SK-N-SH treated with all-trans-retinoic acid at 6 μM for 48 hours (cell line): Measurements from ENCODE around the gene TARS1.
A peak's percentile ranks its signal among the peaks of the same experiment; 100 is the strongest.

Experiments used
- ATAC-seq: fragments of 200-7000 bp; cut with Tn5 transposase; 3 replicates; pipeline ENCODE4 v1.9.1; 2020; ENCODE audit warnings: mild to moderate bottlenecking, moderate library complexity
- ARNTL ChIP-seq: fragments of 450-650 bp; formaldehyde crosslinking; IDR thresholded peaks from 2 replicates; pipeline ENCODE4 v1.5.0; 2020; ENCODE audit warnings: low read depth, mild to moderate bottlenecking, moderate library complexity, borderline replicate concordance
- BACH2 ChIP-seq: fragments of 250-450 bp; sonication (Bioruptor Pico); IDR thresholded peaks from 2 replicates; pipeline ENCODE4 v1.9.0; 2021; ENCODE audit warnings: mild to moderate bottlenecking, borderline replicate concordance
- CSDC2 ChIP-seq: fragments of 250-450 bp; sonication (Bioruptor Pico); IDR thresholded peaks from 2 replicates; pipeline ENCODE4 v1.5.0; 2020; ENCODE audit warnings: mild to moderate bottlenecking, moderate library complexity
- ESRRG ChIP-seq: fragments of 250-450 bp; sonication (Bioruptor Pico); IDR thresholded peaks from 2 replicates; pipeline ENCODE4 v1.6.1; 2021; ENCODE audit warnings: mild to moderate bottlenecking
- GLIS3 ChIP-seq: fragments of 250-450 bp; sonication (Bioruptor Pico); IDR thresholded peaks from 2 replicates; pipeline ENCODE4 v1.5.0; 2020; ENCODE audit warnings: mild to moderate bottlenecking, moderate library complexity
- ISL1 ChIP-seq: fragments of 250-450 bp; sonication (Bioruptor Pico); IDR thresholded peaks from 2 replicates; pipeline ENCODE4 v2.1.2; 2022; ENCODE audit warnings: mild to moderate bottlenecking, moderate library complexity
- OSR1 ChIP-seq: fragments of 250-450 bp; sonication (Bioruptor Pico); IDR thresholded peaks from 2 replicates; pipeline ENCODE4 v1.8.0; 2022; ENCODE audit warnings: moderate library complexity, mild to moderate bottlenecking, inconsistent platforms
- PPARA ChIP-seq: fragments of 250-450 bp; sonication (Bioruptor Pico); IDR thresholded peaks from 2 replicates; pipeline ENCODE4 v1.5.0; 2020; ENCODE audit warnings: mild to moderate bottlenecking, borderline replicate concordance
- RARB ChIP-seq: fragments of 250-450 bp; sonication (Bioruptor Pico); IDR thresholded peaks from 2 replicates; pipeline ENCODE4 v1.8.0; 2021; ENCODE audit warnings: mild to moderate bottlenecking, moderate library complexity
- SNAI2 ChIP-seq: fragments of 250-450 bp; sonication (Bioruptor Pico); IDR thresholded peaks from 2 replicates; pipeline ENCODE4 v1.5.0; 2020; ENCODE audit warnings: mild to moderate bottlenecking, moderate library complexity
- TCF4 ChIP-seq: fragments of 250-450 bp; sonication (Bioruptor Pico); IDR thresholded peaks from 2 replicates; pipeline ENCODE4 v1.8.0; 2021; ENCODE audit warnings: mild to moderate bottlenecking, moderate library complexity, borderline replicate concordance
- TOX ChIP-seq: fragments of 250-450 bp; sonication (Bioruptor Pico); IDR thresholded peaks from 2 replicates; pipeline ENCODE4 v1.8.0; 2021; ENCODE audit warnings: mild to moderate bottlenecking, moderate library complexity, borderline replicate concordance
- TSHZ2 ChIP-seq: fragments of 250-450 bp; sonication (Bioruptor Pico); IDR thresholded peaks from 2 replicates; pipeline ENCODE4 v1.5.0; 2020; ENCODE audit warnings: mild to moderate bottlenecking, moderate library complexity
- ZC3H10 ChIP-seq: fragments of 250-450 bp; sonication (Bioruptor Pico); IDR thresholded peaks from 2 replicates; pipeline ENCODE4 v1.5.1; 2021; ENCODE audit warnings: mild to moderate bottlenecking, moderate library complexity
- ZFP30 ChIP-seq: fragments of 450-650 bp; formaldehyde crosslinking; IDR thresholded peaks from 2 replicates; pipeline ENCODE4 v1.5.0; 2022; ENCODE audit warnings: mild to moderate bottlenecking, moderate library complexity
- ZNF565 ChIP-seq: fragments of 450-650 bp; formaldehyde crosslinking; conservative IDR thresholded peaks from 2 replicates; pipeline ENCODE4 v1.5.0; 2020; ENCODE audit warnings: low read depth, mild to moderate bottlenecking, moderate library complexity
- ZNF70 ChIP-seq: fragments of 450-650 bp; formaldehyde crosslinking; IDR thresholded peaks from 2 replicates; pipeline ENCODE4 v1.5.0; 2020; ENCODE audit warnings: mild to moderate bottlenecking, moderate library complexity
- ZNF8 ChIP-seq: fragments of 450-650 bp; formaldehyde crosslinking; IDR thresholded peaks from 2 replicates; pipeline ENCODE4 v1.5.0; 2020; ENCODE audit warnings: mild to moderate bottlenecking, moderate library complexity
- TF ChIP-seq, protein P1 (sequence below): fragments of 250-450 bp; sonication (Bioruptor Pico); IDR thresholded peaks from 2 replicates; pipeline ENCODE4 v1.5.1; 2021; ENCODE audit warnings: mild to moderate bottlenecking, moderate library complexity
- TF ChIP-seq, protein P2 (sequence below): fragments of 250-450 bp; sonication (Bioruptor Pico); IDR thresholded peaks from 2 replicates; pipeline ENCODE4 v1.5.1; 2020; ENCODE audit warnings: low read depth, mild to moderate bottlenecking, moderate library complexity
- TF ChIP-seq, protein P3 (sequence below): fragments of 250-450 bp; sonication (Bioruptor Pico); IDR thresholded peaks from 2 replicates; pipeline ENCODE4 v1.8.0; 2021; ENCODE audit warnings: low read depth, mild to moderate bottlenecking, moderate library complexity, borderline replicate concordance
- TF ChIP-seq, protein P4 (sequence below): fragments of 250-450 bp; sonication (Bioruptor Pico); IDR thresholded peaks from 2 replicates; pipeline ENCODE4 v1.8.0; 2020; ENCODE audit warnings: mild to moderate bottlenecking, moderate library complexity, borderline replicate concordance

The TARS1 gene

DNA sequence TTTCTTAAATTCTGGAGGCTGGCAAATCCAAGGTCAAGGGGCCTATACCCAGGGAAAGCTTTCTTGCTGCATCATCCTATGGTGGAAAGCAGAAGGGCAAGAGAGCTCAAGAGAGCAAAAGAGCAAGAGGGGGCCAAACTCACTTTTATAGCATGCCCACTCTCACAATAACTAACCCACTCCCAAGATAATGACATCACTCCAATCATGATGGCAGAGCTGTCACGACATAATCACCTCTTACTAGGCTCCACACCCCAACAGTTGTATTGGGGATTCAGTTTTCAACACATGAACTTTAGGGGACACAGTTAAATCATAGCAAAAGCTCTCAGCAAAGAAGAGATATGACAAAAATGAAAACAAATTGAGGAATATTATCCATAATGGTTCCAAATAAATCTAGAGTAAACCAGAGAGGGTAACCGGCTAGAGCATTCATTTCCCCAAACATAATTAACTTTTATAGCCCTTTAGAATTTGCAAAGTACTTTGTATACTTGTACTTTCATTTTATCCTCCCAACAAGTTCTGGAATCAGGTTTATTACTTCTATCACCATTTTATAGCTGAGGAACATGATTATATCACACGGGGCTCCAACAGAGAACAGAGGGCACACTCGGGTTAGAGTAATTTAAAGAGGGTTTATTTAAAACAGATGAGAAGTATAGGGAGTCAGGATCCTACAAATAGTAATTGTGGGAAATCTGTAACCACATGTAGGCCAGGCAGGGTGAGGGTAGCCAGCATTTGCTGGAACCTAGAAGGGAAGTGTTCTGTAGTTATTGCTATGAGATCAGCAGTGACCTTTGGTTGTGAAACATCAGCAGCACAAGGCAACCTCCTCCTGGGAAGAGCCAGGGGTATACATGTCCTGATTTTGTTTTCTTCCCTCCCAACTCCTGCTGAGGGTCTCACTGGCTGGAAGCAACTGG, 7.2 kb upstream of the TARS1 start:
- no peak for ATAC-seq

DNA sequence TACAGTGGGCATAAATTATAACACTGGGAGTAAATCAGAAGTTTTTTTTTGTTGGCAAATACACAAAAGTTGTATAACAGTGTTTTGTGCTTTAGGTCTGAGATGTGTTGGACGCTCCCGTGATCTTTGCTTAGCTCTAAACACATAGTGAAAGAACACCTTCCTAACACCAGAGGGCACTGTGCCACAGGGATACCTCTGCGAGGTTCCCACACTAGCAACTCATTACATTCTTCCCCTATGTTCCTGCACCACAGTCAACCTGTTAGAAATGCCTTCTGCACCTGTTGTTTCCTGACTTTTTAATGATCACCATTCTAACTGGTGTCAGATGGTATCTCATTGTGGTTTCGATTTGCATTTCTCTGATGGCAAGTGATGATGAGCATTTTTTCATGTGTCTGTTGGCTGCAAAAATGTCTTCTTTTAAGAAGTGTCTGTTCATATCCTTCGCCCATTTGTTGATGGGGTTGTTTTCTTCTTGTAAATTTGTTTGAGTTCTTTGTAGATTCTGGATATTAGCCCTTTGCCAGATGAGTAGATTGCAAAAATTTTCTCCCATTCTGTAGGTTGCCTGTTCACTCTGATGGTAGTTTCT, 4.8 kb upstream of the TARS1 start:
- peak; percentile 50 for ATAC-seq

More for the DNA sequence above, 7.2 kb upstream of the TARS1 start:
- no peak for TF ChIP-seq ESRRG
- no peak for TF ChIP-seq TCF4 (CRISPR knock-in tag)
- no peak for TF ChIP-seq SNAI2 (CRISPR knock-in tag)
- TF ChIP-seq BACH2 (CRISPR knock-in tag), result no peak
- no peak for TF ChIP-seq ARNTL (CRISPR knock-in tag)
- TF ChIP-seq, protein P1, sequence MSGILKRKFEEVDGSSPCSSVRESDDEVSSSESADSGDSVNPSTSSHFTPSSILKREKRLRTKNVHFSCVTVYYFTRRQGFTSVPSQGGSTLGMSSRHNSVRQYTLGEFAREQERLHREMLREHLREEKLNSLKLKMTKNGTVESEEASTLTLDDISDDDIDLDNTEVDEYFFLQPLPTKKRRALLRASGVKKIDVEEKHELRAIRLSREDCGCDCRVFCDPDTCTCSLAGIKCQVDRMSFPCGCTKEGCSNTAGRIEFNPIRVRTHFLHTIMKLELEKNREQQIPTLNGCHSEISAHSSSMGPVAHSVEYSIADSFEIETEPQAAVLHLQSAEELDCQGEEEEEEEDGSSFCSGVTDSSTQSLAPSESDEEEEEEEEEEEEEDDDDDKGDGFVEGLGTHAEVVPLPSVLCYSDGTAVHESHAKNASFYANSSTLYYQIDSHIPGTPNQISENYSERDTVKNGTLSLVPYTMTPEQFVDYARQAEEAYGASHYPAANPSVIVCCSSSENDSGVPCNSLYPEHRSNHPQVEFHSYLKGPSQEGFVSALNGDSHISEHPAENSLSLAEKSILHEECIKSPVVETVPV (CRISPR knock-in tag), result no peak
- no peak for TF ChIP-seq TOX (CRISPR knock-in tag)
- TF ChIP-seq ZNF70, result no peak
- no peak for TF ChIP-seq ISL1
- no peak for TF ChIP-seq PPARA (CRISPR knock-in tag)
- no peak for TF ChIP-seq OSR1
- TF ChIP-seq, protein P2, sequence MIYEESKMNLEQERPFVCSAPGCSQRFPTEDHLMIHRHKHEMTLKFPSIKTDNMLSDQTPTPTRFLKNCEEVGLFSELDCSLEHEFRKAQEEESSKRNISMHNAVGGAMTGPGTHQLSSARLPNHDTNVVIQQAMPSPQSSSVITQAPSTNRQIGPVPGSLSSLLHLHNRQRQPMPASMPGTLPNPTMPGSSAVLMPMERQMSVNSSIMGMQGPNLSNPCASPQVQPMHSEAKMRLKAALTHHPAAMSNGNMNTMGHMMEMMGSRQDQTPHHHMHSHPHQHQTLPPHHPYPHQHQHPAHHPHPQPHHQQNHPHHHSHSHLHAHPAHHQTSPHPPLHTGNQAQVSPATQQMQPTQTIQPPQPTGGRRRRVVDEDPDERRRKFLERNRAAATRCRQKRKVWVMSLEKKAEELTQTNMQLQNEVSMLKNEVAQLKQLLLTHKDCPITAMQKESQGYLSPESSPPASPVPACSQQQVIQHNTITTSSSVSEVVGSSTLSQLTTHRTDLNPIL (CRISPR knock-in tag), result no peak
- TF ChIP-seq, protein P3, sequence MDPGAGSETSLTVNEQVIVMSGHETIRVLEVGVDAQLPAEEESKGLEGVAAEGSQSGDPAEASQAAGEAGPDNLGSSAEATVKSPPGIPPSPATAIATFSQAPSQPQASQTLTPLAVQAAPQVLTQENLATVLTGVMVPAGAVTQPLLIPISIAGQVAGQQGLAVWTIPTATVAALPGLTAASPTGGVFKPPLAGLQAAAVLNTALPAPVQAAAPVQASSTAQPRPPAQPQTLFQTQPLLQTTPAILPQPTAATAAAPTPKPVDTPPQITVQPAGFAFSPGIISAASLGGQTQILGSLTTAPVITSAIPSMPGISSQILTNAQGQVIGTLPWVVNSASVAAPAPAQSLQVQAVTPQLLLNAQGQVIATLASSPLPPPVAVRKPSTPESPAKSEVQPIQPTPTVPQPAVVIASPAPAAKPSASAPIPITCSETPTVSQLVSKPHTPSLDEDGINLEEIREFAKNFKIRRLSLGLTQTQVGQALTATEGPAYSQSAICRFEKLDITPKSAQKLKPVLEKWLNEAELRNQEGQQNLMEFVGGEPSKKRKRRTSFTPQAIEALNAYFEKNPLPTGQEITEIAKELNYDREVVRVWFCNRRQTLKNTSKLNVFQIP, result no peak
- TF ChIP-seq ZNF8 (CRISPR knock-in tag), result no peak
- TF ChIP-seq ZC3H10 (CRISPR knock-in tag), result no peak
- TF ChIP-seq, all 23 proteins: peak for 0

DNA sequence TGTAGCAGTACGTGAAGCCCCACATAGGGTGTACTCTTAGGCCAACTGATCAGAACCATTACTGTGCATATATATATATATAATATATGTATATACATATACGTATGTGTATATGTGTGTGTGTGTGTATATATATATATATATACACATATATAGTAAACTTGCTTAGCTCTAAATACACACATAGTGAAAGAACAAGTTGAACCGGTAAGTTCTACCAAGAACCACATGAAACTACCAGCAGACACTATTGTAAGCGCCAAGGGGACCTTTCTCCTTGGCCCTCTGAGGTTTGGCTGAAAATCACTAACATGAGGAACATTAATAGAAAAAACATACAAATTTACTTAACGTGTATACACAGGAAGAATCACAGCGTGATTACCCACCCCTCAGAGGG, 1.8 kb upstream of the TARS1 start:
- ATAC-seq, result no peak
- TF ChIP-seq, protein P1 (CRISPR knock-in tag), result no peak
- no peak for TF ChIP-seq TCF4 (CRISPR knock-in tag)
- no peak for TF ChIP-seq CSDC2 (CRISPR knock-in tag)
- no peak for TF ChIP-seq ISL1
- TF ChIP-seq, protein P4, sequence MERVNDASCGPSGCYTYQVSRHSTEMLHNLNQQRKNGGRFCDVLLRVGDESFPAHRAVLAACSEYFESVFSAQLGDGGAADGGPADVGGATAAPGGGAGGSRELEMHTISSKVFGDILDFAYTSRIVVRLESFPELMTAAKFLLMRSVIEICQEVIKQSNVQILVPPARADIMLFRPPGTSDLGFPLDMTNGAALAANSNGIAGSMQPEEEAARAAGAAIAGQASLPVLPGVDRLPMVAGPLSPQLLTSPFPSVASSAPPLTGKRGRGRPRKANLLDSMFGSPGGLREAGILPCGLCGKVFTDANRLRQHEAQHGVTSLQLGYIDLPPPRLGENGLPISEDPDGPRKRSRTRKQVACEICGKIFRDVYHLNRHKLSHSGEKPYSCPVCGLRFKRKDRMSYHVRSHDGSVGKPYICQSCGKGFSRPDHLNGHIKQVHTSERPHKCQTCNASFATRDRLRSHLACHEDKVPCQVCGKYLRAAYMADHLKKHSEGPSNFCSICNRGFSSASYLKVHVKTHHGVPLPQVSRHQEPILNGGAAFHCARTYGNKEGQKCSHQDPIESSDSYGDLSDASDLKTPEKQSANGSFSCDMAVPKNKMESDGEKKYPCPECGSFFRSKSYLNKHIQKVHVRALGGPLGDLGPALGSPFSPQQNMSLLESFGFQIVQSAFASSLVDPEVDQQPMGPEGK, result no peak
- TF ChIP-seq ESRRG, result no peak
- TF ChIP-seq ZC3H10 (CRISPR knock-in tag), result no peak
- no peak for TF ChIP-seq RARB
- no peak for TF ChIP-seq ZNF565 (CRISPR knock-in tag)
- no peak for TF ChIP-seq GLIS3 (CRISPR knock-in tag)
- TF ChIP-seq, protein P2 (CRISPR knock-in tag), result no peak
- no peak for TF ChIP-seq TSHZ2 (CRISPR knock-in tag)
- no peak for TF ChIP-seq ZNF70
- TF ChIP-seq TOX (CRISPR knock-in tag), result no peak
- no peak for TF ChIP-seq ARNTL (CRISPR knock-in tag)
- TF ChIP-seq ZFP30 (CRISPR knock-in tag), result no peak
- TF ChIP-seq, all 23 proteins: peak for 0
